ENCODE measurements around the gene CD302. TPM values are rescaled to one million over a fixed set of nuclear protein-coding genes. Genes with fewer than 3 reads are reported as not detected.
A peak's percentile ranks its signal among the peaks of the same experiment; 100 is the strongest.

CD302 gene
- total RNA-seq, 3 donors from 2014 or later = 9.4 to 27.1 (median 16.0) TPM

GRCh38 chr2:159758686-159759085 is 39.3 kb downstream of the CD302 start:
- ATAC-seq (peak; percentile 75), DNase-seq (no peak)
- no peak overlapping the region for H3K4me3 ChIP-seq
- H3K4me1 ChIP-seq (ENCODE audit: low read depth) = no peaks in the 10 kb centered on the region
- H3K9me3 ChIP-seq = no peaks in the 10 kb centered on the region
- TF ChIP-seq, protein P1, sequence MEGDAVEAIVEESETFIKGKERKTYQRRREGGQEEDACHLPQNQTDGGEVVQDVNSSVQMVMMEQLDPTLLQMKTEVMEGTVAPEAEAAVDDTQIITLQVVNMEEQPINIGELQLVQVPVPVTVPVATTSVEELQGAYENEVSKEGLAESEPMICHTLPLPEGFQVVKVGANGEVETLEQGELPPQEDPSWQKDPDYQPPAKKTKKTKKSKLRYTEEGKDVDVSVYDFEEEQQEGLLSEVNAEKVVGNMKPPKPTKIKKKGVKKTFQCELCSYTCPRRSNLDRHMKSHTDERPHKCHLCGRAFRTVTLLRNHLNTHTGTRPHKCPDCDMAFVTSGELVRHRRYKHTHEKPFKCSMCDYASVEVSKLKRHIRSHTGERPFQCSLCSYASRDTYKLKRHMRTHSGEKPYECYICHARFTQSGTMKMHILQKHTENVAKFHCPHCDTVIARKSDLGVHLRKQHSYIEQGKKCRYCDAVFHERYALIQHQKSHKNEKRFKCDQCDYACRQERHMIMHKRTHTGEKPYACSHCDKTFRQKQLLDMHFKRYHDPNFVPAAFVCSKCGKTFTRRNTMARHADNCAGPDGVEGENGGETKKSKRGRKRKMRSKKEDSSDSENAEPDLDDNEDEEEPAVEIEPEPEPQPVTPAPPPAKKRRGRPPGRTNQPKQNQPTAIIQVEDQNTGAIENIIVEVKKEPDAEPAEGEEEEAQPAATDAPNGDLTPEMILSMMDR (IDR thresholded peaks at IDR 0.05) = no peak
- intact Hi-C loops (cut with DNase I, micrococcal nuclease) = no loop called here
- H3K36me3 ChIP-seq (ENCODE audit: low read depth) = no peaks in the 10 kb centered on the region

- no peak for ATAC-seq
- intact Hi-C loops (cut with DNase I, micrococcal nuclease) = no loop called here
- H3K36me3 ChIP-seq (ENCODE audit: low read depth) = no peaks in the 10 kb centered on the region
- TF ChIP-seq, protein P1 (IDR thresholded peaks at IDR 0.05) = no peak
- H3K4me1 ChIP-seq (ENCODE audit: low read depth) = no peaks in the 10 kb centered on the region
- no peak for DNase-seq
- no peak overlapping the region for H3K4me3 ChIP-seq
- no peaks in the 10 kb centered on the region for H3K9me3 ChIP-seq
Observed at GRCh38 chr2:159758239-159758638, 39.8 kb downstream of the CD302 start.

- TF ChIP-seq, protein P1 (IDR thresholded peaks at IDR 0.05) = peak; percentile 8
Observed at GRCh38 chr2:159755788-159756187, 42.2 kb downstream of the CD302 start.

DNA sequence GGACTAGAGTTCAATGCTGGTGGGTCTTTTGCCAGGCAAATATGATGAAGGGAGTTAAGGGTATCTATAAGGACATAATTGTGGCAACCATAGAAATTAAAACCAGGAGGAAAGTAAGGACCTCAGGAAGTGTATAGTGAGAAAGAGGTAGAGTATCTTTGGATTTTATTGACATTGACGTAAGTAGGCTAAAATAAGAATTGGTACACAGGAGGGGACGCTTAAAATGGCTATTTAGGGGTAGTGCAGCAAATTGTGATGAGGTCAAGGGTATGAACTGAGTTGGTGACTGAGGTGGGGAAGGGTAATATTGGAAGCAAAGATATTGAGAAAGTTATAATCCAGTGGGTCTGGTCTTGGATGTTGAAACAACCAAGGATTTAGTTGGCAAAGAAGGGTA is 43.0 kb downstream of the CD302 start:
- TF ChIP-seq, protein P1 (IDR thresholded peaks at IDR 0.05) = no peak
- H3K4me1 ChIP-seq (ENCODE audit: low read depth) = no peaks in the 10 kb centered on the region
- intact Hi-C loops (cut with DNase I, micrococcal nuclease) = no loop called here
- DNase-seq (no peak), ATAC-seq (no peak)
- H3K4me3 ChIP-seq = no peak overlapping the region
- H3K9me3 ChIP-seq = no peaks in the 10 kb centered on the region
- no peaks in the 10 kb centered on the region for H3K36me3 ChIP-seq (ENCODE audit: low read depth)

More at GRCh38 chr2:159755788-159756187, 42.2 kb downstream of the CD302 start:
- ATAC-seq = peak; percentile 60
- intact Hi-C loops (cut with DNase I, micrococcal nuclease) = no loop called here
- Histone ChIP-seq H3K36me3 (ENCODE audit: low read depth) (no peaks in the 10 kb centered on the region), H3K4me1 (ENCODE audit: low read depth) (no peaks in the 10 kb centered on the region), H3K4me3 (no peak overlapping the region), H3K9me3 (no peaks in the 10 kb centered on the region)
- DNase-seq = no peak

DNA sequence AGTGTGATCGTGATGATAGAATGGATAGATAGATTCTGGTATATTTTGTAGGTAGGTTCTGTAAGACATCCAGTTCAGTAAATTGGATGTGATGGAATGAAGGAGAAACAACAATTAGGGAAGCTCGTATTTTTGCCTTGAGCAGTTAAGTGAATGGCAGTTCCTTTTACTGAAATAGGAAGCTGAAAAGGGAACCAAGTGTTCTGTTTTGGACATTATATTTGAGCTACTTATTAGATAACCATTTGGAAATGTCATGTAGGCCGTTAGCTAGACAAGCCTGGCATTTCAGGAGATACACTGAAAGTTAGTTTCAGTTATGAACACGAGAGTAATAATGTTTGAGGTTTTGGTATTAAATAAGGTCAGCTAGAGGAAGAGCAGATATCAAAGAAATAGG is 44.2 kb downstream of the CD302 start:
- intact Hi-C loops (cut with DNase I, micrococcal nuclease) = no loop called here
- H3K9me3 ChIP-seq = no peaks in the 10 kb centered on the region
- peak; percentile 20 for ATAC-seq
- no peak overlapping the region for H3K4me3 ChIP-seq
- TF ChIP-seq, protein P1 (IDR thresholded peaks at IDR 0.05) = no peak
- no peaks in the 10 kb centered on the region for H3K36me3 ChIP-seq (ENCODE audit: low read depth)
- no peak for DNase-seq
- H3K4me1 ChIP-seq (ENCODE audit: low read depth) = no peaks in the 10 kb centered on the region

- intact Hi-C loops (cut with DNase I, micrococcal nuclease) = no loop called here
- TF ChIP-seq, protein P1 (IDR thresholded peaks at IDR 0.05) = no peak
- H3K36me3 ChIP-seq (ENCODE audit: low read depth) = no peaks in the 10 kb centered on the region
- DNase-seq (no peak), ATAC-seq (no peak)
- H3K4me3 ChIP-seq = no peak overlapping the region
- no peaks in the 10 kb centered on the region for H3K4me1 ChIP-seq (ENCODE audit: low read depth)
- no peaks in the 10 kb centered on the region for H3K9me3 ChIP-seq
Observed at GRCh38 chr2:159750873-159751272, 47.1 kb downstream of the CD302 start.

All from mucosa of descending colon (tissue), 3 donors.